GM12801 (cell line): ENCODE results near the gene LRP5.

Experiments
- TF ChIP-seq, protein P1 (sequence below): IDR thresholded peaks from one replicate; pipeline ENCODE4 v1.5.1; 2011; ENCODE audit warnings: control low read depth; ENCODE audit not compliant: insufficient read length; ENCODE audit errors: extremely low read depth

LRP5 gene

DNA sequence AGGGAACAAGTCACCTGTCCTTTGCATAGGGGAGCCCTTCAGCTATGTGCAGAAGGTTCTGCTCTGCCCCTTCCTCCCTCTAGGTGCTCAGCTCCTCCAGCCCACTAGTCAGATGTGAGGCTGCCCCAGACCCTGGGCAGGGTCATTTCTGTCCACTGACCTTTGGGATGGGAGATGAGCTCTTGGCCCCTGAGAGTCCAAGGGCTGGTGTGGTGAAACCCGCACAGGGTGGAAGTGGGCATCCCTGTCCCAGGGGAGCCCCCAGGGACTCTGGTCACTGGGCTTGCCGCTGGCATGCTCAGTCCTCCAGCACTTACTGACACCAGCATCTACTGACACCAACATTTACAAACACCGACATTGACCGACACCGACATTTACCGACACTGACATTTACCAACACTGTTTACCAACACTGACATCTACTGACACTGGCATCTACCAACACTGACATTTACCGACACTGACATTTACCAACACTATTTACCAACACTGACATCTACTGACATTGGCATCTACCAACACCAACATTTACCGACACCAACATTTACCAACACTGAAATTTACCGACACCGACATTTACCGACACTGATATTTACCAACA is 76.3 kb downstream of the LRP5 start:
- TF ChIP-seq, protein P1, sequence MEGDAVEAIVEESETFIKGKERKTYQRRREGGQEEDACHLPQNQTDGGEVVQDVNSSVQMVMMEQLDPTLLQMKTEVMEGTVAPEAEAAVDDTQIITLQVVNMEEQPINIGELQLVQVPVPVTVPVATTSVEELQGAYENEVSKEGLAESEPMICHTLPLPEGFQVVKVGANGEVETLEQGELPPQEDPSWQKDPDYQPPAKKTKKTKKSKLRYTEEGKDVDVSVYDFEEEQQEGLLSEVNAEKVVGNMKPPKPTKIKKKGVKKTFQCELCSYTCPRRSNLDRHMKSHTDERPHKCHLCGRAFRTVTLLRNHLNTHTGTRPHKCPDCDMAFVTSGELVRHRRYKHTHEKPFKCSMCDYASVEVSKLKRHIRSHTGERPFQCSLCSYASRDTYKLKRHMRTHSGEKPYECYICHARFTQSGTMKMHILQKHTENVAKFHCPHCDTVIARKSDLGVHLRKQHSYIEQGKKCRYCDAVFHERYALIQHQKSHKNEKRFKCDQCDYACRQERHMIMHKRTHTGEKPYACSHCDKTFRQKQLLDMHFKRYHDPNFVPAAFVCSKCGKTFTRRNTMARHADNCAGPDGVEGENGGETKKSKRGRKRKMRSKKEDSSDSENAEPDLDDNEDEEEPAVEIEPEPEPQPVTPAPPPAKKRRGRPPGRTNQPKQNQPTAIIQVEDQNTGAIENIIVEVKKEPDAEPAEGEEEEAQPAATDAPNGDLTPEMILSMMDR: no peak

DNA sequence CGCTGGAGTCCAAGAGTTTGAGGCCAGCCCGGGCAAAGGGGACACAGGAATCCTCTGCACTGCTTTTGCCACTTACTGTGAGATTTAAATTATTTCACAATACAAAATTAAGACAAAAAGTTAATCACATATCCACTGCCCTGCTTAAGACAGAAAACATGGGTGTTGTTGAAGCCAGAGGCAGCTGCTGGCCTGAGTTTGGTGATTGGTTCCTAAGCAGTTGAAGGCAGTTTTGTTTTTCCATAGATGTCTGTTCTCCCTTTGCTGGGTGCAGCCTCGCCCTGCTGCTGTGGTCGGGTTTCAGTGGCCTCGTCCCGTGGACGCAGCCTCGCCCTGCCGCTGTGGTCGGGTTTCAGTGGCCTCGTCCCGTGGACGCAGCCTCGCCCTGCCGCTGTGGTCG is 77.9 kb downstream of the LRP5 start:
- TF ChIP-seq, protein P1: no peak

DNA sequence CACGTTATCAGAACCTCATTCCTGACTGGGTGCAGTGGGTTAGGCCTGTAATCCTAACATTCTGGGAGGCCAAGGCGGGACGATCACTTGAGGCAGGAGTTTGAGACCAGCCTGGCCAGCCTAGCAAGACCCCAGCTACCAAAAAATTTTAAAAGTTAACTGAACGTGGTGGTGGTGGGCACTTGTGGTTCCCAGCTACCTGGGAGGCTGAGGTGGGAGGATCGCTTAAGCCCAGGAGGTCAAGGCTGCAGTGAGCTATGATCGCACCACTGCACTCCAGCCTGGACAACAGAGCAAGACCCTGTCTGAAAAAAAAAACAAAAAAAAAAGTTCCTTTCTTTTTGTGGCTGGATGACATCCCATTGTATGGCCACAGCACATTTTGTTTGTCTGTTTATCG is 80.4 kb downstream of the LRP5 start:
- TF ChIP-seq, protein P1: no peak

DNA sequence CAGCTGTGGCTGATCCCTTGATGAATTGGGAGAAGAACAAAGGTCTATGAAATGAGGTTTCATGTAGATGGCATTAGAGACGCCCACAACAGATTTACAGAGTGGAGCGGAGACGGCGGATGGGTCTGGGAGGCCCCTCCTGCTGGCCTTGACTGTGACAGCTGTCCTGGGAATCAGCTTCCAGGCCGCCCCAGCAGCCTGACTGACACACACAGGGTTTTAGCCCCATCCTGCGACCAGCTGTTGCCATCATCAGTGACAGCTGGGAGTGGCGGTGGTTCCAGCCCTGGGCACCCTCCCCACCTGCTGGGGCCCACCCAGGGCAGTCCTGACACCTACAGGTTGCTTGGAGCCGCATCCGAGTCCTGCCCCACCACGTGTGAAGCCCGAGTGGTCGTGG is 84.1 kb downstream of the LRP5 start:
- TF ChIP-seq, protein P1: no peak

DNA sequence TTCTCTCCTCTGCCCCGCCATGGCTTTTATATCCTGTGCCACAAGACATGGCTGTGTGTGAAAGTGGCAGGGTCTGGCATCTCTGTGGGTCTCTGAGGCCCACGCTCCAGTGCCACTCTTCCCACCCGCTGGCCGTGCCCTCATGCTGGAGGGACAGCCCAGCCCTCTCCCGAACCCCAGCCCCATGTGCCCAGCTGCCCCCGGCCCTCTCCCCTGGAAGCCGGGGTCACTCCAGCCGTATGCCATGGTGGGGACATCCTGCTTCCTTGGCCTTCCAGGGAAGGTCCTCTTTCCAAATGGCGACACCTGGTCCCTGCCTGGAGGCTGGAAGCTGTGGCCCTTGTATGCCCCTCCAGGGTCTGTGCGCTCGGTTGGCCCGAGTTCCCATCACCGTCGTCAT is 84.9 kb downstream of the LRP5 start:
- TF ChIP-seq, protein P1: no peak

DNA sequence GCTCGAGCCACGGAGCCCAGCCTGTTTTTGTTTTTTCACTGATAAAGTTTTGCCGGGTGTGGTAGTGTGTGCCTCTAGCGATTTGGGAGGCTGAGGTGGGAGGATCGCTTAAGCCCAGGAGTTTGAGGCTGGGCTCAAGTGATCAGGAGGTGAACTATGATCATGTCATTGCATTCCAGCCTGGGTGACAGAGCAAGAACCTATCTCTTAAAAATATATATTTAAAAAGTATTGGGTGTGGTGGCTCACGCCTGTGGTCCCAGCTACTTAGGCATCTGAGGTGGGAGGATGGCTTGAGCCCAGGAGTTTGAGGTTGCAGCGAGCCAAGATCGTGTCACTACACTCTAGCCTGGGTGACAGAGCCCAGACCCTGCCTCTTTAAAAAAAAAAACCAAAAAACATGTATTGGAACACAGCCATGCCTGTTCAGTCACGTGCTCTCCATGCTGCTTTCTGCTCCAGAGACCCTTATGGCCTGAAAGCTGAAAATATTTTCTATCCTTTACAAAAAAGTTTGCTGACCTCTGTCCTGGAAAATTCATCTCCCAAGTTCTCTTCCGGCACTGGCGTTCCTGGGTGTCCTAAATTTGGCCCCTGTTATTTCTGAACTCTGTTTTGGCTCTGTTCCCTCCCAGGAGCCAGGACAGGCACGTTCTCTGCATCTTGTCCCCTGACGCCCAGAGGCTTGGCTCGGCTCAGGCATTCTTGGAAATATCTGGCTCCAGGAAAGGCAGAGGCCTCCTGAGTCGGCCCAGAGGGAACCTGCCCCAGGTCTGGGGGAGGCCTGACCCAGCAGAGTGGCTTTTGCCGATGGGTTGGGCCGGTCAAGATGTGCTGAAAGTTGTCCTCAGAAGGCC is 86.8 kb downstream of the LRP5 start:
- TF ChIP-seq, protein P1: no peak

DNA sequence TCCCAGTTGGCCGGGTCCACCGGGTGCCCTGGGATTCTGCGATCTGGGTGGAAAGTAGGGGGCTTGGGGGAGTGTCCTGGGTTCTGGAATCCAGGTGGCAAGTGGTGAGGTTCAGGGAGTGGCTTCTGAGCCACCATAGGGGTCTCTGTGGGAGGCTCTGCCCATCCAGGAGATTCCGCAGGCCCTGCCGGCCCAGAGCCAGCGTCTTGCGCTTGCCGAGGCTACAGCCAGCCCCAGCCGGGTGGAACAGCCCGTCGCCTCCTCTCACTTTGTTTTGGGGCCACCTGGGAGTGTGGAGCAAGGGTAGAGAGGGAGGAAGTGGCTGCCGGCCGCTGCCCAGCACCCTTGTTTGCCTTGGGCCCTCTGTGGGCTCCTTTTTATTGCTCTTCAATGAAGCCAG is 87.5 kb downstream of the LRP5 start:
- TF ChIP-seq, protein P1: no peak
